ENCODE measurements around the gene USP37.

The USP37 gene

DNA sequence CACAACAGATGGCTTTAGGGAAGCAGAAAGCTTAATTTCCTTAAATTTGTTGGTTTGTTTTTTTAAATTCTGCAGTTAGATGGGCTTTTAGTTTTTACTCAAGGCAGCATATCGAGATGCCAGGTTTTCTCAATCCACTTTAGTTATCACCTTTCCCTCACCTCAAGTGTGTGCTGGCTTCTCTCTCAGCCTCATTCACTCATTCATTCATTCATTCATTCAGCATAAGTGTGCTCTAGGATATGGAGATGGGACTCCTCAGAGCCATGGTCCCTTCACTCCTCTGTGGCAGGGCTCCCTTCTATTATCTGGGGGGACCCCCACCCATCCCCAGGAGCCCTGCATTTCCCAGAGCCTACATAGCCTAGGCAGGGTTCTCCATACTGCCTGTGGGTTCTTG, 130.2 kb downstream of the USP37 start:
- no peaks in the 10 kb centered on the region for H3K9me3 ChIP-seq (replicated peaks; ENCODE audit: low read length)
- H3K27me3 ChIP-seq (ENCODE audit: control insufficient read depth, insufficient read depth, low read length) = peaks cover 4% of the 10 kb centered on the region
- no peak overlapping the region for H3K4me3 ChIP-seq (ENCODE audit: low read length)
- H3K4me2 ChIP-seq (ENCODE audit: low read length) = no peak overlapping the region
- H3K4me1 ChIP-seq (ENCODE audit: control insufficient read depth, insufficient read depth, low read length) = no peaks in the 10 kb centered on the region
- no peaks in the 10 kb centered on the region for H3K36me3 ChIP-seq (ENCODE audit: insufficient read depth, low read length)
- no peak overlapping the region for H3K9ac ChIP-seq (ENCODE audit: low read depth, low read length)

DNA sequence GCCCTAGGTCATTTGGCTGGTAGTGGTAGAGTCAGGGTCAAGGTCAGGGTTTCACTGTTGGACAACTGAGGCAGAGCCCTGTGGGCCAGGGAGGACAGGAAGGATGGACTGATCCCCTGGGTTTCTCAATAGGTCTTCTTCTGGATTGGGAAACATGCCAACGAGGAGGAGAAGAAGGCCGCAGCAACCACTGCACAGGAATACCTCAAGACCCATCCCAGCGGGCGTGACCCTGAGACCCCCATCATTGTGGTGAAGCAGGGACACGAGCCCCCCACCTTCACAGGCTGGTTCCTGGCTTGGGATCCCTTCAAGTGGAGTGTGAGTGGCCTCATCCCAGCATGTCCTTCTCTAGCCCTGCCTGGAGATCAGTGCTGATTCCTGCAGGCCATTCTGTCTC, 131.2 kb downstream of the USP37 start:
- no peak overlapping the region for H3K4me2 ChIP-seq (ENCODE audit: low read length)
- H3K36me3 ChIP-seq (ENCODE audit: insufficient read depth, low read length) = no peaks in the 10 kb centered on the region
- H3K9ac ChIP-seq (ENCODE audit: low read depth, low read length) = no peak overlapping the region
- H3K4me1 ChIP-seq (ENCODE audit: control insufficient read depth, insufficient read depth, low read length) = no peaks in the 10 kb centered on the region
- no peak overlapping the region for H3K4me3 ChIP-seq (ENCODE audit: low read length)
- H3K27me3 ChIP-seq (ENCODE audit: control insufficient read depth, insufficient read depth, low read length) = peaks cover 12% of the 10 kb centered on the region
- H3K9me3 ChIP-seq (replicated peaks; ENCODE audit: low read length) = no peaks in the 10 kb centered on the region

DNA sequence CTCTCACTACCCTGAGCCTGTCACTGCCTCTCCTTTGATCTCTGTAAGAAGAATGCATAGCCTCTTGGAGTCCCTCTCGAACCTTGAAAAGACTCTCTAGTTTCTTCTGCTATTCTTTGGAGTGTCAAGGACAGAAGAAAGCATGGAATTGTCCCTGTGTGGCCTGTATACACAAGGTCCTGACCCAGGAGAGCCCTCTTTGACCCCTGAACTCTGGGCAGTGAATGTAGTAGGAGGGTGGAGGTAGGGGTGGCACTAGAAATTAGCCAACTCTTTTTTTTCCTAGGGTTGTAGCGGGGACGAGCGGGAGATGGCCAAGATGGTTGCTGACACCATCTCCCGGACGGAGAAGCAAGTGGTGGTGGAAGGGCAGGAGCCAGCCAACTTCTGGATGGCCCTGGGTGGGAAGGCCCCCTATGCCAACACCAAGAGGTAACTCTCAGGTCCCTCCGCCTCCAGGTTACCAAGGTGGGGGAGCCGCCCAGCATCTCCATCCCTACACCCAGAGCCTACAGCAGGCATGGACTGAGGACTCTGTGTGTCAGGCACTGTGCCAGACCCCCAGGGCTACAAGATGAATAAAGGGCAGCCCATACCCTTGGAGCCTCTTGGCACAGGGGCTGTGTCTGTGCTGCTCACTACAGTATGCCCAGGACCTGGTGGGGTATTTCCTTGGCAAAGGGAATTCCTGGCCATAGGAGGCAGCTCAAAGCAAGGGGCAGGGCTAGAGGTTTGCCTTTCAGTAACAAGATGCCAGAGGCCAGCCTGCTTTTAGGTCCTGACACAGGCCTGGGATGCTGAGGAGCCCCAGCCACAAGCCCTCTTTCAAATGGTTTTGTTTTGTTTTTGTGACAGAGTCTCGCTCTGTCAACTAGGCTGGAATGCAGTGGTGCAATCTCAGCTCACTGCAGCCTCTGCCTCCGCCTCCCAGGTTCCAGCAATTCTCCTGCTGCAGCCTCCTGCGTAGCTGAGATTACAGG, 132.9 kb downstream of the USP37 start:
- H3K27me3 ChIP-seq (ENCODE audit: control insufficient read depth, insufficient read depth, low read length) = peaks cover 21% of the 10 kb centered on the region
- no peaks in the 10 kb centered on the region for H3K36me3 ChIP-seq (ENCODE audit: insufficient read depth, low read length)
- no peak overlapping the region for H3K4me2 ChIP-seq (ENCODE audit: low read length)
- no peak overlapping the region for H3K4me3 ChIP-seq (ENCODE audit: low read length)
- H3K9ac ChIP-seq (ENCODE audit: low read depth, low read length) = no peak overlapping the region
- no peaks in the 10 kb centered on the region for H3K9me3 ChIP-seq (replicated peaks; ENCODE audit: low read length)
- H3K4me1 ChIP-seq (ENCODE audit: control insufficient read depth, insufficient read depth, low read length) = no peaks in the 10 kb centered on the region

DNA sequence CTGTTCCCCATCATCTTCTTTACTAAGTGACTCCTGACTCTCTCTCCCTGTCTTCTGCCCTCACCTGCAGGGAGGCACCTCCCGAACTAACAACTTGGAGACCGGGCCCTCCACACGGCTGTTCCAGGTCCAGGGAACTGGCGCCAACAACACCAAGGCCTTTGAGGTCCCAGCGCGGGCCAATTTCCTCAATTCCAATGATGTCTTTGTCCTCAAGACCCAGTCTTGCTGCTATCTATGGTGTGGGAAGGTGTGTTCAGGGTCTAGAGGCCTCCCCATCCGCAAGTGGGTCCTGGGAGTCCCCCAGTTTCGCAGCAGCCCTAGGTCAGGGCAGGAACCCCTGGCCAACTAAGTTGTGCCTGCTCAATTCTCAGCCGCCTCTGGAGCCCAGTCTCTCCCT, 133.7 kb downstream of the USP37 start:
- no peak overlapping the region for H3K4me3 ChIP-seq (ENCODE audit: low read length)

DNA sequence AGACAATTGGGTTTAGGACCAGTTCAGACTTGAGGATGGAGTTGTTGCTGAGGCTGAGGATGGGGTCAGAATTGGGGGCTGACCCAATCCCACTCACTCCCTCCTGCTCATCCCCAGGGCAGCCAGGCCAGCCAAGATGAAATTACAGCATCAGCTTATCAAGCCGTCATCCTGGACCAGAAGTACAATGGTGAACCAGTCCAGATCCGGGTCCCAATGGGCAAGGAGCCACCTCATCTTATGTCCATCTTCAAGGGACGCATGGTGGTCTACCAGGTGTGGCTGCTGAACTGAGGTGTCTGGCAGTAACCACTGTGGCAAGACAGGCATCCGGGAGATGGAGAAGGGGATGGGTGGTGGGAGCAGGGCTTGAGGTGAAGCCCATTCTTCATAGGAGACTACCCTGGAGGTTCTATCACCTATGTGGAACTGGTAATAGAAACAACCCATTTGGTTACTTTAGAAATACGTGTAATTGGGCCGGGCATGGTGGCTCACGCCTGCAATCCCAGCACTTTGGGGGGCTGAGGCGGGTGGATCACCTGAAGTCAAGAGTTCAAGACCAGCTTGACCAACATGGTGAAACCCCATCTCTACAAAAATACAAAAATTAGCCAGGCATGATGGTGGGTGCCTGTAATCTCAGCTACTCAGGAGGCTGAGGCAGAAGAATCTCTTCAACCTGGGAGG, 135.3 kb downstream of the USP37 start:
- Histone ChIP-seq H3K27me3 (ENCODE audit: control insufficient read depth, insufficient read depth, low read length) (peaks cover 25% of the 10 kb centered on the region), H3K4me3 (ENCODE audit: low read length) (no peak overlapping the region), H3K4me2 (ENCODE audit: low read length) (no peak overlapping the region), H3K9me3 (replicated peaks; ENCODE audit: low read length) (no peaks in the 10 kb centered on the region), H3K9ac (ENCODE audit: low read depth, low read length) (no peak overlapping the region), H3K36me3 (ENCODE audit: insufficient read depth, low read length) (no peaks in the 10 kb centered on the region), H3K4me1 (ENCODE audit: control insufficient read depth, insufficient read depth, low read length) (no peaks in the 10 kb centered on the region)

More for the DNA sequence above, 133.7 kb downstream of the USP37 start:
- no peaks in the 10 kb centered on the region for H3K9me3 ChIP-seq (replicated peaks; ENCODE audit: low read length)
- H3K9ac ChIP-seq (ENCODE audit: low read depth, low read length) = no peak overlapping the region
- H3K4me2 ChIP-seq (ENCODE audit: low read length) = no peak overlapping the region
- no peaks in the 10 kb centered on the region for H3K36me3 ChIP-seq (ENCODE audit: insufficient read depth, low read length)
- peaks cover 25% of the 10 kb centered on the region for H3K27me3 ChIP-seq (ENCODE audit: control insufficient read depth, insufficient read depth, low read length)
- H3K4me1 ChIP-seq (ENCODE audit: control insufficient read depth, insufficient read depth, low read length) = no peaks in the 10 kb centered on the region

DNA sequence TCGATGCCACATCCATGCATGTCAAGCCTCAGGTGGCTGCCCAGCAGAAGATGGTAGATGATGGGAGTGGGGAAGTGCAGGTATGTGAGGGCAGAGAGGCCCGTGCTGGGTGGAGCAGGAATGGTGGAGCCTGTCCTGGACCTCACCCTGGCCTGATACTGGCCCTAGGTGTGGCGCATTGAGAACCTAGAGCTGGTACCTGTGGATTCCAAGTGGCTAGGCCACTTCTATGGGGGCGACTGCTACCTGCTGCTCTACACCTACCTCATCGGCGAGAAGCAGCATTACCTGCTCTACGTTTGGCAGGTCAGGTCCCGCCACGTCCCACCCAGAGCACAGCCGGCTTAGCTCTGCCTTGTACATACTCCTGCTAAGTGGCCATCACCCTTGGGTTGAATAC, 136.3 kb downstream of the USP37 start:
- Histone ChIP-seq H3K36me3 (ENCODE audit: insufficient read depth, low read length) (no peaks in the 10 kb centered on the region), H3K9ac (ENCODE audit: low read depth, low read length) (no peak overlapping the region), H3K27me3 (ENCODE audit: control insufficient read depth, insufficient read depth, low read length) (peaks cover 25% of the 10 kb centered on the region), H3K9me3 (replicated peaks; ENCODE audit: low read length) (no peaks in the 10 kb centered on the region), H3K4me1 (ENCODE audit: control insufficient read depth, insufficient read depth, low read length) (no peaks in the 10 kb centered on the region), H3K4me3 (ENCODE audit: low read length) (no peak overlapping the region), H3K4me2 (ENCODE audit: low read length) (no peak overlapping the region)

DNA sequence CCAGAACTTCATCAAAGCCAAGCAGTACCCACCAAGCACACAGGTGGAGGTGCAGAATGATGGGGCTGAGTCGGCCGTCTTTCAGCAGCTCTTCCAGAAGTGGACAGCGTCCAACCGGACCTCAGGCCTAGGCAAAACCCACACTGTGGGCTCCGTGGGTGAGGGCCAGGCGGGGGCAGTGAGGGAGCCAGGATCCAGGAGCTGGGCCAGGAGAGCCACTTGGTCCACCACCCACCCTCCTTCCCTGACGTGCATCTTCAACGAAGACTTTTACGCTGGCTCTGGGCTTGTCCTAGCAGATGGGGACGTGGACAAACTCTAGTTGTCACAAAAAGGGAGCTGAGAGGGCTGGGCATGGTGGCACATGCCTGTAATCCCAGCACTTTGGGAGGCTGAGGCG, 137.4 kb downstream of the USP37 start:
- Histone ChIP-seq H3K9ac (ENCODE audit: low read depth, low read length) (no peak overlapping the region), H3K27me3 (ENCODE audit: control insufficient read depth, insufficient read depth, low read length) (peaks cover 25% of the 10 kb centered on the region), H3K9me3 (replicated peaks; ENCODE audit: low read length) (no peaks in the 10 kb centered on the region), H3K4me2 (ENCODE audit: low read length) (no peak overlapping the region), H3K4me1 (ENCODE audit: control insufficient read depth, insufficient read depth, low read length) (no peaks in the 10 kb centered on the region), H3K4me3 (ENCODE audit: low read length) (no peak overlapping the region), H3K36me3 (ENCODE audit: insufficient read depth, low read length) (no peaks in the 10 kb centered on the region)

DNA sequence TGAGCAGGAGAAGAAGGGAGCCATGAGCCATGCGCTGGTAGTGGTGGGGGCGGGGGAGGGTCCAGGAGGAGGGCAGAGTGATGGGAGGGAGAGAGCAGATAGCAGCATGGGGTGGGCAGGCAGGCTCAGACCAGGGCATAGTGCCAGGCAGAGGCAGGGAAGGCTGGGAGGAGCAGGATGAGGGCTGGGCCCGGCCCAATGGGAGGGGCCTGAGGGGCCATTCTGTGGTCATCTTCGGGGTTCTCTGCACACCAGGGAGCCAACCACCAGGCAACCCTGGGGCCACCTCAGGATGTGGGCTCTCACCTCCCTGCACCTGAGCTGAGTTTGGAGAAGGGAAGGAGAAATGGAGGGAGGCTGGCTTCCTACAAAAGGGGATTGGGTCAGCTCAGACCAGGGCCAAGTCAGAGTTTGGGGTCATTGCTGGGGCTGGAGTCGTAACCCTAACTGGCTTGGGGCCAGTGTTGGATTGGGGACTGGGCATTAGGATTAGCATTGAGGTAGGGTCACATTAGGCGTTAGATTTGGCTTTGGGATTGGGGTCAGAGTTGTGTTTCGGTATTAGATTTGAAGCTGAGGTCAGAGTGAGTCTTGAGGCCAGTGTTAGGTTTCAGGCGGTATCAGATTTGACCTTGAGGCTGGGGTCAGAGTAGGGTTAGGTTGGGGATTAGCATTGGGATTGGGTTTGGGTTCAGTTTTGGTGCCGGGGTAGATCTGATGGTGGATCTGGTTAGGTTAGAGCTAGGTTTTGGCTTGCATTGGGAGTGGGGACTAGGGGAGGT, 138.0 kb downstream of the USP37 start:
- Histone ChIP-seq H3K36me3 (ENCODE audit: insufficient read depth, low read length) (no peaks in the 10 kb centered on the region), H3K9me3 (replicated peaks; ENCODE audit: low read length) (no peaks in the 10 kb centered on the region), H3K27me3 (ENCODE audit: control insufficient read depth, insufficient read depth, low read length) (peaks cover 23% of the 10 kb centered on the region), H3K4me3 (ENCODE audit: low read length) (no peak overlapping the region), H3K9ac (ENCODE audit: low read depth, low read length) (no peak overlapping the region), H3K4me2 (ENCODE audit: low read length) (no peak overlapping the region), H3K4me1 (ENCODE audit: control insufficient read depth, insufficient read depth, low read length) (no peaks in the 10 kb centered on the region)

DNA sequence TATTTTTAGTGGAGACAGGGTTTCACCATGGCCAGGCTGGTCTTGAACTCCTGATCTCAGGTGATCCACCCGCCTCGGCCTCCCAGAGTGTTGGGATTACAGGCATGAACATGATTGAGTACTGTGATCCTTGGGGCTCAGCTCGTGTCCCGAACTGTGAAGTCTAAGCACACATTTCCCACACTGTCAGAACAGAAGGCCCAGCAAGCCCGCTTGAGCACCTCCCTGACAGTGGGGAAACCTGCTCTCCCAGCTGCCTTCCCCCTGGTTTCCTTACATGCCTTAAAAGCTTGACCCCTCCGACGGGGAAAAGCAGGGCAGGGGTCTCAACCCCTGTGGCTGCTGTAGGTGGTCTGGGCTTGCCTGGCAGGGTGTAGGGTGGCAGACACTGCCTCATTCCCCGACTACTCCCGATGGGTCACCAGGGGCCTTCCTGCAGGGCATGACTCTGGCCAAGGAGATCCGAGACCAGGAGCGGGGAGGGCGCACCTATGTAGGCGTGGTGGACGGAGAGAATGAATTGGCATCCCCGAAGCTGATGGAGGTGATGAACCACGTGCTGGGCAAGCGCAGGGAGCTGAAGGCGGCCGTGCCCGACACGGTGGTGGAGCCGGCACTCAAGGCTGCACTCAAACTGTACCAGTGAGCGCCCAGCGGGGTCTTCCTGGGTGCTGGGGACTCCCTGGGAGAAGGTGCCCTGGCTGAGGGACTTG, 139.1 kb downstream of the USP37 start:
- Histone ChIP-seq H3K9ac (ENCODE audit: low read depth, low read length) (no peak overlapping the region), H3K27me3 (ENCODE audit: control insufficient read depth, insufficient read depth, low read length) (peaks cover 20% of the 10 kb centered on the region), H3K36me3 (ENCODE audit: insufficient read depth, low read length) (no peaks in the 10 kb centered on the region), H3K4me2 (ENCODE audit: low read length) (no peak overlapping the region), H3K9me3 (replicated peaks; ENCODE audit: low read length) (no peaks in the 10 kb centered on the region), H3K4me3 (ENCODE audit: low read length) (no peak overlapping the region), H3K4me1 (ENCODE audit: control insufficient read depth, insufficient read depth, low read length) (no peaks in the 10 kb centered on the region)

DNA sequence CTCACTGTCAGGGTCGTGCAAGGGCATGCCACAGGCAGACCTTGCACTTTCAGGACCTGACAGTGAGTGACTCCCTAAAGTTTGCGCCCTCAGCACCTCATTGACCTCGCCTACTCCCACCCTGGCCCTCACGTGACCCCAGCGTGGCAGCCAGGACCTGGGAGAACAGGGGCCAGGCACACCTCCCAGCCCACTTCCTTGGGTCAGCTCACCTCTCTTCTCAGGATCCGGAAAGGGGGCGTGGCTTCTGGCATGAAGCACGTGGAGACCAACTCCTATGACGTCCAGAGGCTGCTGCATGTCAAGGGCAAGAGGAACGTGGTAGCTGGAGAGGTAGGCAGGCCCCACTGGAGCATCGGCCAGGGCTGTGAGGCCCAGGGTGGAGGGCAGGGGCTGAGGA, 140.4 kb downstream of the USP37 start:
- Histone ChIP-seq H3K4me3 (ENCODE audit: low read length) (no peak overlapping the region), H3K4me1 (ENCODE audit: control insufficient read depth, insufficient read depth, low read length) (no peaks in the 10 kb centered on the region), H3K36me3 (ENCODE audit: insufficient read depth, low read length) (no peaks in the 10 kb centered on the region), H3K4me2 (ENCODE audit: low read length) (no peak overlapping the region), H3K9ac (ENCODE audit: low read depth, low read length) (no peak overlapping the region), H3K27me3 (ENCODE audit: control insufficient read depth, insufficient read depth, low read length) (peaks cover 20% of the 10 kb centered on the region), H3K9me3 (replicated peaks; ENCODE audit: low read length) (no peaks in the 10 kb centered on the region)

DNA sequence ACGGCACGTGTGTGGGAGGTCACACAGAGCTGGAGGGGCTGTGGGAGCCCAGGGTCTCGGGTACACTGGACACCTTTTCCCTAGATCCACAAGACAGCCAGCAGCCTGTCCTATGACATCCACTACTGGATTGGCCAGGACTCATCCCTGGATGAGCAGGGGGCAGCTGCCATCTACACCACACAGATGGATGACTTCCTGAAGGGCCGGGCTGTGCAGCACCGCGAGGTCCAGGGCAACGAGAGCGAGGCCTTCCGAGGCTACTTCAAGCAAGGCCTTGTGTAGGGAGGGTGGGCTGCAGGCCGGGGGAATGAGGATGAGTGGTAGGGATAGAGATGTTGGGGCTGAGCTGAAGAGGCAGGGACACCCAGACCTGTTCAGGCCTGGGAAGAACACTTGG, 142.6 kb downstream of the USP37 start:
- Histone ChIP-seq H3K4me3 (ENCODE audit: low read length) (no peak overlapping the region), H3K4me2 (ENCODE audit: low read length) (no peak overlapping the region), H3K27me3 (ENCODE audit: control insufficient read depth, insufficient read depth, low read length) (peaks cover 10% of the 10 kb centered on the region), H3K4me1 (ENCODE audit: control insufficient read depth, insufficient read depth, low read length) (no peaks in the 10 kb centered on the region), H3K9ac (ENCODE audit: low read depth, low read length) (no peak overlapping the region), H3K9me3 (replicated peaks; ENCODE audit: low read length) (no peaks in the 10 kb centered on the region), H3K36me3 (ENCODE audit: insufficient read depth, low read length) (no peaks in the 10 kb centered on the region)

Data from skeletal muscle satellite cell (primary cell).